Measurements from ENCODE around the gene MYZAP. TPM values are rescaled to one million over a fixed set of nuclear protein-coding genes. Genes with fewer than 3 reads are reported as not detected.

MYZAP gene
- total and polyA plus RNA-seq, 10 of the 15 experiments (the other 5 are each of a cell fraction or from before 2014, with no cell fraction given): not detected

DNA sequence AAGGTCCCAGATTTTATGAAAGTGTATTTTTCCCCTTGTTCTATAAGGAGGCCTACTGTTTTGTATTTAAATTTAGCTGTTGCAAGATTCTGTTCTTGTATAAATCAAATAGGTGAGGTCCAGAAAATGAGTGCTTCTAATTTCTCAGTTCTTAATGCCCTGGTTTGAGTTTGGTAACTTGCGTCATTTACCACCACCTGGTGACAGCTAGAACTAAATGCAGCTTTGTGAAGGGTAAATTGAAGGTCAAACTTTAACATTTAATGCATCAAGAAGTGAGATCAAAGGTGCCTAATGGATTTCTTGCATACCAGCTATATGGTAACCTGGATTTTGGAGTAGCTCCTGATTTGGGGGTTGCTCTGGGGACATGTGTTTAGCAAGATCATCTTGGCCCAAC, 64.1 kb downstream of the MYZAP start:
- in situ Hi-C loops (cut with MboI): no loop called here
- H3K4me1 ChIP-seq (ENCODE audit: control insufficient read depth, insufficient read depth, low read length): no peaks in the 10 kb centered on the region

More for the DNA sequence above, 64.1 kb downstream of the MYZAP start:
- H3K36me3 ChIP-seq (ENCODE audit: control insufficient read depth in 2 of 2, insufficient read depth in 2 of 2, low read length in 1 of 2): no peaks in the 10 kb centered on the region
- no peak overlapping the region for H3K4me2 ChIP-seq (ENCODE audit: control insufficient read depth, insufficient read depth)
- H3K79me2 ChIP-seq (ENCODE audit: control insufficient read depth, insufficient read depth, low read length): no peaks in the 10 kb centered on the region
- ATAC-seq: no peak
- no TSS peak for BruUV-seq (replicated peaks)
- DNase-seq (ENCODE audit: low read depth, low spot score): no peak
- no peak overlapping the region for H3K9ac ChIP-seq (ENCODE audit: control insufficient read depth, insufficient read depth, low read length)
- H3K27me3 ChIP-seq (replicated peaks in 1 of 2; ENCODE audit: control insufficient read depth in 2 of 2, insufficient read depth in 2 of 2, low read length in 1 of 2): no peaks in the 10 kb centered on the region; a peak in 1 of 4 replicates
- H3K4me3 ChIP-seq: no peak overlapping the region
- intact Hi-C loops (cut with micrococcal nuclease; ENCODE audit: unreplicated experiment): no loop called here
- no peak for TF ChIP-seq ZNF24 (IDR thresholded peaks at IDR 0.05)
- no peak for TF ChIP-seq POU2F2 (IDR thresholded peaks at IDR 0.05; ENCODE audit: borderline replicate concordance, low read depth, low read length)
- TF ChIP-seq CHD4 (IDR thresholded peaks at IDR 0.05): no peak
- no peak for TF ChIP-seq ZZZ3 (IDR thresholded peaks at IDR 0.05; ENCODE audit: control insufficient read depth, insufficient read length, low read depth)
- no peak for TF ChIP-seq BMI1 (IDR thresholded peaks at IDR 0.05; ENCODE audit: borderline replicate concordance)
- no peak for TF ChIP-seq RAD51 (IDR thresholded peaks at IDR 0.05)
- TF ChIP-seq, protein P1, sequence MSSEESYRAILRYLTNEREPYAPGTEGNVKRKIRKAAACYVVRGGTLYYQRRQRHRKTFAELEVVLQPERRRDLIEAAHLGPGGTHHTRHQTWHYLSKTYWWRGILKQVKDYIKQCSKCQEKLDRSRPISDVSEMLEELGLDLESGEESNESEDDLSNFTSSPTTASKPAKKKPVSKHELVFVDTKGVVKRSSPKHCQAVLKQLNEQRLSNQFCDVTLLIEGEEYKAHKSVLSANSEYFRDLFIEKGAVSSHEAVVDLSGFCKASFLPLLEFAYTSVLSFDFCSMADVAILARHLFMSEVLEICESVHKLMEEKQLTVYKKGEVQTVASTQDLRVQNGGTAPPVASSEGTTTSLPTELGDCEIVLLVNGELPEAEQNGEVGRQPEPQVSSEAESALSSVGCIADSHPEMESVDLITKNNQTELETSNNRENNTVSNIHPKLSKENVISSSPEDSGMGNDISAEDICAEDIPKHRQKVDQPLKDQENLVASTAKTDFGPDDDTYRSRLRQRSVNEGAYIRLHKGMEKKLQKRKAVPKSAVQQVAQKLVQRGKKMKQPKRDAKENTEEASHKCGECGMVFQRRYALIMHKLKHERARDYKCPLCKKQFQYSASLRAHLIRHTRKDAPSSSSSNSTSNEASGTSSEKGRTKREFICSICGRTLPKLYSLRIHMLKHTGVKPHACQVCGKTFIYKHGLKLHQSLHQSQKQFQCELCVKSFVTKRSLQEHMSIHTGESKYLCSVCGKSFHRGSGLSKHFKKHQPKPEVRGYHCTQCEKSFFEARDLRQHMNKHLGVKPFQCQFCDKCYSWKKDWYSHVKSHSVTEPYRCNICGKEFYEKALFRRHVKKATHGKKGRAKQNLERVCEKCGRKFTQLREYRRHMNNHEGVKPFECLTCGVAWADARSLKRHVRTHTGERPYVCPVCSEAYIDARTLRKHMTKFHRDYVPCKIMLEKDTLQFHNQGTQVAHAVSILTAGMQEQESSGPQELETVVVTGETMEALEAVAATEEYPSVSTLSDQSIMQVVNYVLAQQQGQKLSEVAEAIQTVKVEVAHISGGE (CRISPR knock-in tag; IDR thresholded peaks at IDR 0.05): no peak
- TF ChIP-seq, protein P2, sequence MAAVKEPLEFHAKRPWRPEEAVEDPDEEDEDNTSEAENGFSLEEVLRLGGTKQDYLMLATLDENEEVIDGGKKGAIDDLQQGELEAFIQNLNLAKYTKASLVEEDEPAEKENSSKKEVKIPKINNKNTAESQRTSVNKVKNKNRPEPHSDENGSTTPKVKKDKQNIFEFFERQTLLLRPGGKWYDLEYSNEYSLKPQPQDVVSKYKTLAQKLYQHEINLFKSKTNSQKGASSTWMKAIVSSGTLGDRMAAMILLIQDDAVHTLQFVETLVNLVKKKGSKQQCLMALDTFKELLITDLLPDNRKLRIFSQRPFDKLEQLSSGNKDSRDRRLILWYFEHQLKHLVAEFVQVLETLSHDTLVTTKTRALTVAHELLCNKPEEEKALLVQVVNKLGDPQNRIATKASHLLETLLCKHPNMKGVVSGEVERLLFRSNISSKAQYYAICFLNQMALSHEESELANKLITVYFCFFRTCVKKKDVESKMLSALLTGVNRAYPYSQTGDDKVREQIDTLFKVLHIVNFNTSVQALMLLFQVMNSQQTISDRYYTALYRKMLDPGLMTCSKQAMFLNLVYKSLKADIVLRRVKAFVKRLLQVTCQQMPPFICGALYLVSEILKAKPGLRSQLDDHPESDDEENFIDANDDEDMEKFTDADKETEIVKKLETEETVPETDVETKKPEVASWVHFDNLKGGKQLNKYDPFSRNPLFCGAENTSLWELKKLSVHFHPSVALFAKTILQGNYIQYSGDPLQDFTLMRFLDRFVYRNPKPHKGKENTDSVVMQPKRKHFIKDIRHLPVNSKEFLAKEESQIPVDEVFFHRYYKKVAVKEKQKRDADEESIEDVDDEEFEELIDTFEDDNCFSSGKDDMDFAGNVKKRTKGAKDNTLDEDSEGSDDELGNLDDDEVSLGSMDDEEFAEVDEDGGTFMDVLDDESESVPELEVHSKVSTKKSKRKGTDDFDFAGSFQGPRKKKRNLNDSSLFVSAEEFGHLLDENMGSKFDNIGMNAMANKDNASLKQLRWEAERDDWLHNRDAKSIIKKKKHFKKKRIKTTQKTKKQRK (IDR thresholded peaks at IDR 0.05; ENCODE audit: low read depth, low read length): no peak
- TF ChIP-seq EGR1 (IDR thresholded peaks at IDR 0.05; ENCODE audit: borderline replicate concordance in 1 of 2, low read depth in 2 of 2, low read length in 2 of 2): no peak
- no peak for TF ChIP-seq KLF5 (IDR thresholded peaks at IDR 0.05; ENCODE audit: partially characterized antibody)
- TF ChIP-seq, protein P3, sequence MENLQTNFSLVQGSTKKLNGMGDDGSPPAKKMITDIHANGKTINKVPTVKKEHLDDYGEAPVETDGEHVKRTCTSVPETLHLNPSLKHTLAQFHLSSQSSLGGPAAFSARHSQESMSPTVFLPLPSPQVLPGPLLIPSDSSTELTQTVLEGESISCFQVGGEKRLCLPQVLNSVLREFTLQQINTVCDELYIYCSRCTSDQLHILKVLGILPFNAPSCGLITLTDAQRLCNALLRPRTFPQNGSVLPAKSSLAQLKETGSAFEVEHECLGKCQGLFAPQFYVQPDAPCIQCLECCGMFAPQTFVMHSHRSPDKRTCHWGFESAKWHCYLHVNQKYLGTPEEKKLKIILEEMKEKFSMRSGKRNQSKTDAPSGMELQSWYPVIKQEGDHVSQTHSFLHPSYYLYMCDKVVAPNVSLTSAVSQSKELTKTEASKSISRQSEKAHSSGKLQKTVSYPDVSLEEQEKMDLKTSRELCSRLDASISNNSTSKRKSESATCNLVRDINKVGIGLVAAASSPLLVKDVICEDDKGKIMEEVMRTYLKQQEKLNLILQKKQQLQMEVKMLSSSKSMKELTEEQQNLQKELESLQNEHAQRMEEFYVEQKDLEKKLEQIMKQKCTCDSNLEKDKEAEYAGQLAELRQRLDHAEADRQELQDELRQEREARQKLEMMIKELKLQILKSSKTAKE (IDR thresholded peaks at IDR 0.05; ENCODE audit: low read depth, poor library complexity, severe bottlenecking): no peak
- TF ChIP-seq GABPA (IDR thresholded peaks at IDR 0.05; ENCODE audit: low read depth): no peak
- no peak for TF ChIP-seq CREM (IDR thresholded peaks at IDR 0.05; ENCODE audit: low read depth)
- TF ChIP-seq NRF1 (conservative IDR thresholded peaks at IDR 0.05; ENCODE audit: low read depth, low read length): no peak
- CTCF ChIA-PET: interaction anchor here (1.0 to 1.5 kb wide), 2 partner anchors 14 to 95 kb away, joined by 3 to 5 read pairs; no protein-coding TSS in a partner anchor
- no peaks in the 10 kb centered on the region for H4K20me1 ChIP-seq (ENCODE audit: control insufficient read depth, insufficient read depth)
- POLR2A ChIA-PET: no interaction called here
- H3K9me3 ChIP-seq (replicated peaks; ENCODE audit: control insufficient read depth, insufficient read depth, low read length): no peaks in the 10 kb centered on the region
- 0% methylated on average over 1 of the region's 1 CpG for WGBS (ENCODE audit: insufficient coverage, insufficient replicate concordance, low lambda C conversion rate, missing lambda C conversion rate)
- no peak overlapping the region for H2AFZ ChIP-seq (ENCODE audit: control insufficient read depth, low read depth, low read length)
- SMC1A ChIA-PET (ENCODE audit: uncharacterized antibody, unreplicated experiment): interaction anchor here (1.0 to 2.4 kb wide), 2 partner anchors 95 to 509 kb away, joined by 3 to 8 read pairs; no protein-coding TSS in a partner anchor
- H3K27ac ChIP-seq (ENCODE audit: control insufficient read depth, insufficient read depth): no peak overlapping the region
- no peak for FAIRE-seq
- RAD21 ChIA-PET (ENCODE audit: unreplicated experiment): no interaction called here

Data from GM12878 (cell line).